Hepatocyte (in vitro differentiated cells): ENCODE data around the gene MICAL2. TPM values are rescaled to one million over a fixed set of nuclear protein-coding genes. Genes with fewer than 3 reads are reported as not detected.

ENCODE experiments used
- DNase-seq: peaks from one replicate; pipeline ENCODE4 v3.0.0-alpha.2; 2016; ENCODE audit warnings: low spot score
- H2AFZ ChIP-seq: fragments of 200-600 bp; sonication (generic); 2 replicates; pipeline ENCODE4 v1.6.0; 2016; ENCODE audit warnings: antibody characterized with exemption, mild to moderate bottlenecking
- H3K27ac ChIP-seq: fragments of 200-600 bp; sonication (generic); 2 replicates; pipeline ENCODE4 v1.5.1; 2016; ENCODE audit warnings: mild to moderate bottlenecking
- H3K27me3 ChIP-seq: fragments of 200-600 bp; sonication (generic); 2 replicates; pipeline ENCODE4 v1.6.1; 2016
- H3K36me3 ChIP-seq: fragments of 200-600 bp; sonication (generic); replicated peaks from 2 replicates; pipeline ENCODE4 v1.5.1; 2016; ENCODE audit warnings: low read depth; ENCODE audit not compliant: insufficient read depth
- H3K4me1 ChIP-seq: fragments of 200-600 bp; sonication (generic); 2 replicates; pipeline ENCODE4 v1.5.1; 2016; ENCODE audit warnings: mild to moderate bottlenecking, moderate library complexity; ENCODE audit not compliant: insufficient read depth
- H3K4me2 ChIP-seq: fragments of 200-600 bp; sonication (generic); 2 replicates; pipeline ENCODE4 v1.6.0; 2016
- H3K4me3 ChIP-seq: fragments of 200-600 bp; sonication (generic); 2 replicates; pipeline ENCODE4 v1.5.1; 2016; ENCODE audit warnings: mild to moderate bottlenecking
- H3K79me2 ChIP-seq: fragments of 200-600 bp; sonication (generic); 2 replicates; pipeline ENCODE4 v1.6.0; 2017; ENCODE audit warnings: mild to moderate bottlenecking
- H3K9me2 ChIP-seq: fragments of 200-600 bp; sonication (generic); replicated peaks from 2 replicates; pipeline ENCODE4 v1.6.0; 2017; ENCODE audit warnings: mild to moderate bottlenecking; ENCODE audit not compliant: insufficient read depth
- H3K9me3 ChIP-seq: fragments of 200-600 bp; sonication (generic); 2 replicates; pipeline ENCODE4 v1.5.1; 2016; ENCODE audit warnings: low read depth, mild to moderate bottlenecking
- H4K20me1 ChIP-seq: fragments of 200-600 bp; sonication (generic); 2 replicates; pipeline ENCODE4 v1.6.0; 2016; ENCODE audit warnings: mild to moderate bottlenecking; ENCODE audit not compliant: insufficient read depth, poor library complexity, severe bottlenecking
- EZH2 ChIP-seq: fragments of 200-600 bp; sonication (generic); IDR thresholded peaks from 2 replicates; pipeline ENCODE4 v1.6.1; 2016; ENCODE audit warnings: antibody characterized with exemption, mild to moderate bottlenecking, borderline replicate concordance
- EZH2phosphoT487 ChIP-seq: fragments of 200-600 bp; sonication (generic); IDR thresholded peaks from one replicate; pipeline ENCODE4 v1.6.1; 2018; ENCODE audit warnings: antibody characterized with exemption, mild to moderate bottlenecking, low read depth, moderate library complexity; ENCODE audit not compliant: unreplicated experiment, severe bottlenecking
- WGBS: methylation state at CpG from one replicate; pipeline ENCODE4 v1.1.6; 2016; ENCODE audit warnings: low lambda C conversion rate; ENCODE audit errors: missing lambda C conversion rate; 5-methylcytosine and 5-hydroxymethylcytosine counted together
- polyA plus RNA-seq: library from polyadenylated mRNA; unstranded; fragments of >200 nt; fragmentation: Nextera tagmentation; extraction: Ambion mirVana; gene quantifications from 2 replicates; pipeline ENCODE4 v1.2.1, GENCODE V29; 2016
- total RNA-seq: library from RNA; depleted of rRNA; stranded (reverse); fragments of >200 nt; gene quantifications from 2 replicates; pipeline ENCODE4 v1.2.3, GENCODE V29; 2014
- TF ChIP-seq, protein P1 (sequence below): fragments of 200-600 bp; sonication (generic); IDR thresholded peaks from 2 replicates; pipeline ENCODE4 v1.5.1; 2016; ENCODE audit warnings: antibody characterized with exemption, mild to moderate bottlenecking; ENCODE audit not compliant: poor library complexity

MICAL2 gene
- total and polyA plus RNA-seq, 2 experiments from 2014 or later: 36.8 to 56.0 TPM

DNA sequence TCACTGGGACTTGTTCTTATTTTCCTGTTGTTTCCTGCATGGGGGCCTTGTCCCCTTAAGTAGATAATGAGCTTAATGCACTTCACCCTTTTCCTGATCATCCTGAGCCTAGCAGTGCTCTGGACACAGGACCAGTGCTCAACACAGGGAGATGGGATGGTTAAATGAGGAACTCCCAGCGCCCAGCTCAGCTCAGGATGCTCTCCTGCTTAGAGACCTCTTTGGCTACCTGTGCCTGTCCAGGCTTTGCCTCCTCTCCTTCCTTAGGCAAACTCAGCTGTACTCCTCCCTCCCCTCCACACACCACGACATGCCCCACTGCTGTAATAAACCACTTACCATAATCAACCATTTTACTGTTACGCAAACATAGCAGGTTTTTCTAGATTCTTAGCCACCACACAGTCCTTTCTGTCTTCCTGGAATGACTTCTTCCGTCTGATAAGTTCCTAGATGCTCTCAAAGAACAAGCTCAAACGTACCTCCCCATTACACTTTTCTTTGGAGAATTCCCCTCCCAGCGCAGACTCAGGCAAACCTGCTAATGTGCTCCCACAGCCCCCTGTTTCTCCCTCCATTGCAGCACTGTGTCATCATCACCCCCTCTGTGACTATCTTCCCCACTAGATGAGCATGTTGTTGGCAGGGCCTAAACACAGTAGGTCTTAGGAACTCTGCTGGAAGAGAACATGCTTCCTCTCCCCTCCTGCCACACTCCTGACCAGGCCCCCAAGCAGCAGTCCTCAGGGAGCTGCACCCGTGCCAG lies 113.6 kb downstream of the MICAL2 start:
- H3K4me1 ChIP-seq: peaks cover 16% of the 10 kb centered on the region
- DNase-seq: peak; percentile 63
- no peaks in the 10 kb centered on the region for H3K9me3 ChIP-seq
- no peaks in the 10 kb centered on the region for H3K36me3 ChIP-seq
- no peaks in the 10 kb centered on the region for H3K9me2 ChIP-seq
- H4K20me1 ChIP-seq: no peaks in the 10 kb centered on the region
- peak overlapping the region; percentile 23 for H3K4me2 ChIP-seq
- 52% methylated on average over 7 of the region's 7 CpGs for WGBS
- no peak overlapping the region for H2AFZ ChIP-seq
- no peak overlapping the region for H3K4me3 ChIP-seq
- H3K27me3 ChIP-seq: no peaks in the 10 kb centered on the region
- TF ChIP-seq EZH2phosphoT487 (no peak), EZH2 (no peak)
- TF ChIP-seq, protein P1, sequence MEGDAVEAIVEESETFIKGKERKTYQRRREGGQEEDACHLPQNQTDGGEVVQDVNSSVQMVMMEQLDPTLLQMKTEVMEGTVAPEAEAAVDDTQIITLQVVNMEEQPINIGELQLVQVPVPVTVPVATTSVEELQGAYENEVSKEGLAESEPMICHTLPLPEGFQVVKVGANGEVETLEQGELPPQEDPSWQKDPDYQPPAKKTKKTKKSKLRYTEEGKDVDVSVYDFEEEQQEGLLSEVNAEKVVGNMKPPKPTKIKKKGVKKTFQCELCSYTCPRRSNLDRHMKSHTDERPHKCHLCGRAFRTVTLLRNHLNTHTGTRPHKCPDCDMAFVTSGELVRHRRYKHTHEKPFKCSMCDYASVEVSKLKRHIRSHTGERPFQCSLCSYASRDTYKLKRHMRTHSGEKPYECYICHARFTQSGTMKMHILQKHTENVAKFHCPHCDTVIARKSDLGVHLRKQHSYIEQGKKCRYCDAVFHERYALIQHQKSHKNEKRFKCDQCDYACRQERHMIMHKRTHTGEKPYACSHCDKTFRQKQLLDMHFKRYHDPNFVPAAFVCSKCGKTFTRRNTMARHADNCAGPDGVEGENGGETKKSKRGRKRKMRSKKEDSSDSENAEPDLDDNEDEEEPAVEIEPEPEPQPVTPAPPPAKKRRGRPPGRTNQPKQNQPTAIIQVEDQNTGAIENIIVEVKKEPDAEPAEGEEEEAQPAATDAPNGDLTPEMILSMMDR: no peak
- H3K79me2 ChIP-seq: no peaks in the 10 kb centered on the region
- H3K27ac ChIP-seq: peak overlapping the region; percentile 85

- Histone ChIP-seq H3K27ac (peak overlapping the region; percentile 85), H3K9me3 (no peaks in the 10 kb centered on the region), H3K4me3 (no peak overlapping the region), H3K9me2 (no peaks in the 10 kb centered on the region), H3K79me2 (no peaks in the 10 kb centered on the region), H4K20me1 (no peaks in the 10 kb centered on the region), H3K4me2 (peak overlapping the region; percentile 23), H3K36me3 (no peaks in the 10 kb centered on the region), H3K4me1 (peaks cover 20% of the 10 kb centered on the region), H3K27me3 (no peaks in the 10 kb centered on the region), H2AFZ (no peak overlapping the region)
- 91% methylated on average over 12 of the region's 12 CpGs for WGBS
- no peak for DNase-seq
- TF ChIP-seq EZH2 (no peak), EZH2phosphoT487 (no peak)
- TF ChIP-seq, protein P1: no peak
These were observed 114.1 kb downstream of the MICAL2 start for GRCh38 chr11:12224537-12224893.

GRCh38 chr11:12225046-12225739 lies 114.8 kb downstream of the MICAL2 start:
- Histone ChIP-seq H3K27ac (peak overlapping the region; percentile 85), H3K27me3 (no peaks in the 10 kb centered on the region), H3K4me3 (no peak overlapping the region), H3K4me2 (no peak overlapping the region), H2AFZ (no peak overlapping the region), H4K20me1 (no peaks in the 10 kb centered on the region), H3K9me2 (no peaks in the 10 kb centered on the region), H3K79me2 (no peaks in the 10 kb centered on the region), H3K4me1 (peaks cover 25% of the 10 kb centered on the region), H3K9me3 (no peaks in the 10 kb centered on the region), H3K36me3 (no peaks in the 10 kb centered on the region)
- 92% methylated on average over 8 of the region's 8 CpGs for WGBS
- TF ChIP-seq EZH2 (no peak), EZH2phosphoT487 (no peak)
- TF ChIP-seq, protein P1: no peak
- DNase-seq: no peak
